NCI-H524 treated with DMSO at 0.1 percent for 48 hours (cell line): ENCODE results near the gene DECR2.
"Not testable (repeated sequence)": the region's sequence is repeated elsewhere in the genome, so short reads cannot be mapped to it uniquely, and the experiment has no call there.

Experiments
- DNase-seq: peaks from one replicate; lab custom pipeline; 2025; lab: John Stamatoyannopoulos, UW

Gene DECR2

GRCh38 chr16:401468-402348, at the start of gene DECR2:
TSS of gene DECR2 (plus strand) at chr16:401885. CDS start at chr16:401964, 79 bp downstream.
- no peak for DNase-seq

GRCh38 chr16:352547-353403, 48.9 kb upstream of the DECR2 start, which contains the start of gene AXIN1:
TSS of gene AXIN1 (minus strand) at chr16:352723. CDS start at chr16:347025, 5,698 bp downstream.
- DNase-seq: peak; percentile 90

GRCh38 chr16:353404-354290, 48.0 kb upstream of the DECR2 start:
- no peak for DNase-seq

DNA sequence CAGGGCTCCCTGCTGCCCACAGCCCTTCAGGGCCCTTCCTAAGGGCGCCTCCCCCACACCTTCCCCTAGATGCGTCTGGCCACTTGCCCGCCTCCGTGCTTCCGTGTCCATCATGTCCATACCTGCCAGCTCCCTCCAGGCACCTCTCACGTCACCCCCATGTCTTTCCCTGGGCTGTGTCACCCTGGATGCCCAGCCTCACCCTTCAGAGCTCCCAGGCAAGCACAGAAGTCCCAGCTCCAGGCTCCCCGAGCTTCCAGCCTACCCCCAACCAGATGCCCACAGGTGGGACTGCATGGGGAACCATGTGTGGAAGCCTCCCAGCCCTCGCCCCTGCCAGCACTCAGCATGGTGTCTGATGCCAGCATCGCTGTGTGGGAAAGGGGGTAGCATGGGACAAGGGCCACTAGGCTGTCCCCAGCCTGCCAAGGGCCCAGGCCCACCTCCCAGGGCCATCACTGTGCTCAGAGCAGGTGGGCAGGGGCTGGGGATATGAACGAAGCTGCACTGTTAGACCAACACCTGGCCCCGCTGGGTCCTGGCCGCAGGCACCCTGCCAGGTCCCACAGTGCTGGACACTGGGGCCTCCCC, 47.3 kb upstream of the DECR2 start:
- DNase-seq: no peak

GRCh38 chr16:354971-355461, 46.7 kb upstream of the DECR2 start:
- no peak for DNase-seq

DNA sequence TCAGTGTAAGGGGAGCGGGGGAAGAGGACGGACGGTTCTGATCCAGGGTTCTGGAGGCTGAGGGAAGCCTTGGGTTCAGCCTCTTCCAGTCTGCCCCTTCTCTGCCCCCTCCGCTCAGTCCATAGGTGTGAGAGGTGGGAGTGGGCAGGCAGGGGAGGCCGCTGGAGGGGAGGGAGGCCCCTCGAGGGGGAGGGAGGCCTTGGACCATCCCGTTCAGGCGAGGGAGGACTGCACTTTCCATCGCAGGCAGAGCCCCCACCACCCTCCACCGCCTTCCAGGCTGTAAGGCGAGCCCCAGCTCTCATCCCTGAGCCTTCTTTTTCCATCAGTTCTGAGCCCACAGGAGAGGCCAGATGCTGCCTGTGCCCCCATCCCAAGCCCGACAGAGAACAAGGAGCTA, 44.9 kb upstream of the DECR2 start:
- DNase-seq: no peak

GRCh38 chr16:359067-359763, 42.5 kb upstream of the DECR2 start:
- DNase-seq: no peak

GRCh38 chr16:359871-360697, 41.6 kb upstream of the DECR2 start:
- DNase-seq: no peak

- no peak for DNase-seq
Measured at GRCh38 chr16:360698-361336, 40.9 kb upstream of the DECR2 start.

DNA sequence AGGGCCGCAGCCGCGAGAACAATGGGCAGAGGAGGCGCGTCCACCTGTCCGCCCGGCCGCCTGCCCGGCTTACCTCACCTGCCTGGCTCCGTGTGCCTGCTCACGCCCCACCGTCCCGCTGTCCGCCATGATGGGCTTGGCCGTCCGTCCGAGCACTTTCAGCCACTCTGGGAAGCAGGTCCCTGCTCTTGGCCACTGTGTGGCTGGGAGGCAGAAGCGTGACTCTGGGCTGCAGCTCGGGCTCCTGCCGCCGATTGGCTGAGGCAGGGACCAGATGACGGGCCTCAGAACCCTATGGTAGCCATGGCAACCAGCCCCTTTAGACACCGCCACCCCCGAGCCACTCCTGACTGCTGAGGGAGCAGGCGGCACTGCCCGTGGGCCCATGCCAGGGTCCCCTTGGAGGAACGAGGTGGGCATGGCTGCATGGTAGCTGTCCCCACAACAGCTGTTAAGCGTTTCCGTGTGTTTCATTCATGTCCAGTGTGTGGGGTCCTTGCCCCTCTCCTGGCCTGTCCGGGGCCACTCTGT, 40.3 kb upstream of the DECR2 start:
- no peak for DNase-seq

GRCh38 chr16:361872-362701, 39.6 kb upstream of the DECR2 start:
- no peak for DNase-seq

DNA sequence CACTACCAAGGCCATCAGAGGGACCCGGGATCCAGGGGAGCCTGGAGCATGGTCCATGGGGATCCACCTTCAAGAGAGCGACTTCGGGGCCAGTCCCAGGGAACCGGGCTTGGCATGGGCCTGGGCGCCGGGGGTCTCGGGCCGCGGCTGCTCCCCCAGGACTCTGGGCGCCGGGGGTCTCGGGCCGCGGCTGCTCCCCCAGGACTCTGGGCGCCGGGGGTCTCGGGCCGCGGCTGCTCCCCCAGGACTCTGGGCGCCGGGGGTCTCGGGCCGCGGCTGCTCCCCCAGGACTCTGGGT, 39.0 kb upstream of the DECR2 start:
- not testable (repeated sequence) for DNase-seq

GRCh38 chr16:363110-363765, 38.4 kb upstream of the DECR2 start:
- DNase-seq: no peak

GRCh38 chr16:363766-364490, 37.8 kb upstream of the DECR2 start:
- no peak for DNase-seq

GRCh38 chr16:364595-365491, 36.8 kb upstream of the DECR2 start:
- no peak for DNase-seq

GRCh38 chr16:366476-366875, 35.2 kb upstream of the DECR2 start:
- no peak for DNase-seq
